GM12873 (cell line): ENCODE results near the gene MTOR.

Source experiments
- TF ChIP-seq, protein P1 (sequence below): IDR thresholded peaks from 2 replicates; pipeline ENCODE4 v1.5.1; 2012; ENCODE audit warnings: low read depth, mild to moderate bottlenecking, moderate library complexity, low read length, control low read depth; ENCODE audit not compliant: insufficient read depth; ENCODE audit errors: missing control alignments

MTOR gene

DNA sequence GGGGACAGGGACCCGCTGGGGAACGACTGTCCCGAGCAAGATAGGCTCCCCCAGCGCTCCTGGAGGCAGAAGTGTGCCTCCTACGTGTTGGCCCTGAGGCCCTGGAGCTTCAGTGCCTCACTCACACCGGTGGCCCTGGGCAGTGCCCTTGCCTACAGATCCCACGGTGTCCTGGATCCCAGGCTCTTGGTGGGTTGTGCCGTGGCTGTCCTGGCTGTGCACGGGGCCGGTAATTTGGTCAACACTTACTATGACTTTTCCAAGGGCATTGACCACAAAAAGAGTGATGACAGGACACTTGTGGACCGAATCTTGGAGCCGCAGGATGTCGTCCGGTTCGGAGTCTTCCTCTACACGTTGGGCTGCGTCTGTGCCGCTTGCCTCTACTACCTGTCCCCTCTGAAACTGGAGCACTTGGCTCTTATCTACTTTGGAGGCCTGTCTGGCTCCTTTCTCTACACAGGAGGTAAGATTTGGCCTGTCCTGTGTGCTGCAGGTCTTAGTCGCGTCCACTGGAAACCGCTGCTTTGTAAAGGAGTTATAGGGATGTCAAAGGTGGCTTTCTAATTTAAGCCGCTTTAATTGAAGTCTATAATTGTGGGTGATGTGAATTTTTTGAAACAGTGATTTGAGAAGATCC lies 11.4 kb upstream of the MTOR start:
- TF ChIP-seq, protein P1, sequence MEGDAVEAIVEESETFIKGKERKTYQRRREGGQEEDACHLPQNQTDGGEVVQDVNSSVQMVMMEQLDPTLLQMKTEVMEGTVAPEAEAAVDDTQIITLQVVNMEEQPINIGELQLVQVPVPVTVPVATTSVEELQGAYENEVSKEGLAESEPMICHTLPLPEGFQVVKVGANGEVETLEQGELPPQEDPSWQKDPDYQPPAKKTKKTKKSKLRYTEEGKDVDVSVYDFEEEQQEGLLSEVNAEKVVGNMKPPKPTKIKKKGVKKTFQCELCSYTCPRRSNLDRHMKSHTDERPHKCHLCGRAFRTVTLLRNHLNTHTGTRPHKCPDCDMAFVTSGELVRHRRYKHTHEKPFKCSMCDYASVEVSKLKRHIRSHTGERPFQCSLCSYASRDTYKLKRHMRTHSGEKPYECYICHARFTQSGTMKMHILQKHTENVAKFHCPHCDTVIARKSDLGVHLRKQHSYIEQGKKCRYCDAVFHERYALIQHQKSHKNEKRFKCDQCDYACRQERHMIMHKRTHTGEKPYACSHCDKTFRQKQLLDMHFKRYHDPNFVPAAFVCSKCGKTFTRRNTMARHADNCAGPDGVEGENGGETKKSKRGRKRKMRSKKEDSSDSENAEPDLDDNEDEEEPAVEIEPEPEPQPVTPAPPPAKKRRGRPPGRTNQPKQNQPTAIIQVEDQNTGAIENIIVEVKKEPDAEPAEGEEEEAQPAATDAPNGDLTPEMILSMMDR = no peak

DNA sequence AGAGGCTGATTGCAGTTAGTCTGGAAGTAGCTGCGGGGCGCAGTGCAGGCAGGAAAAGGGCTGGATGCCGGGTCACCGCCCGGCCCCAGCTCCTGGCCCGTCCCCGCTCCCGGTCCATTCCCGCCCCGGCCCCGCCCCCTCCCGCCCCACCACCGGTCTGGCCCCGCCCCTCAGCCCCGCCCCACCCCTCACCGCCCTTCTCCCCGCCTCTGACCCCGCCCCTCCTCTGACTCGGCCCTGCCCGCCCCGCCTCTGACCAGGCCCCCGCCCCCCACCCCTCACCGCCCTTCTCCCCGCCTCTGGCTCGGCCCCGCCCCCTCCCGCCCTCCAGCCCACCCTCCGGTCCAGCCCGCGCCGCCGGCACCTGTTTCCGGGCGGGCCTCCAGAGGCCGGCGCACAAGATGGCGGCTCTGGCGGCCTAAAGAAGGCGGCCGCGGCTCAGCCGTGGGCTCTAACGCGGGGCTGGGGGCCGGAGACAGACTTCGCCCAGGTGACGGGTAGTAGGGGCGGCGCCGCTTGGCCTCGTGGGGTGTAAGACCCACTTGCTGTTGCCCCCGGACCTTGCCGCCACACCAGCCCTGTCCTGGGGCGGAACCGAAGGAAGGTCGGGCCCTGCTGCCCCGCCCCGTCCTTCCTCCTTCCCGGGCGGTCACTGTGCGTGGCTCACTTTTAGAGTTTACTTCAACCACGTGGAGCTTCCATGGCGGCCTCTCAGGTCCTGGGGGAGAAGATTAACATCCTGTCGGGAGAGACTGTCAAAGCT lies 10.7 kb upstream of the MTOR start, which contains the start of gene UBIAD1:
Gene UBIAD1 (plus strand): TSS at position 367 of the 763 bp plus-strand sequence. CDS start 334 bp downstream, at position 701.
- TF ChIP-seq, protein P1 = no peak

DNA sequence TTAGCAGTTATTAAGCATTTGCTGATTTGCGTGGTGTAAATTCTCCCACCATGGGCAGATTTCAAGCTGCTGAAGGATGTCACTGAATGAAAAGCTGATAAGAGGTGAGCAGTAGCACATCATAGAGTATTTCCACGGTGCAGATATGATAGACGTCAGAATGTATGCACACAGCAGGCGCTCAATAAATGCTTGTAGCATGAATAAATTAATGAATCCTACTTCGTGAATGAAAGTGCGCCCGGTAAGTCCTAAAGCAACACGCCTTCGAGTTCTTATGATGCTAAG lies 10.1 kb upstream of the MTOR start:
- TF ChIP-seq, protein P1 = no peak

DNA sequence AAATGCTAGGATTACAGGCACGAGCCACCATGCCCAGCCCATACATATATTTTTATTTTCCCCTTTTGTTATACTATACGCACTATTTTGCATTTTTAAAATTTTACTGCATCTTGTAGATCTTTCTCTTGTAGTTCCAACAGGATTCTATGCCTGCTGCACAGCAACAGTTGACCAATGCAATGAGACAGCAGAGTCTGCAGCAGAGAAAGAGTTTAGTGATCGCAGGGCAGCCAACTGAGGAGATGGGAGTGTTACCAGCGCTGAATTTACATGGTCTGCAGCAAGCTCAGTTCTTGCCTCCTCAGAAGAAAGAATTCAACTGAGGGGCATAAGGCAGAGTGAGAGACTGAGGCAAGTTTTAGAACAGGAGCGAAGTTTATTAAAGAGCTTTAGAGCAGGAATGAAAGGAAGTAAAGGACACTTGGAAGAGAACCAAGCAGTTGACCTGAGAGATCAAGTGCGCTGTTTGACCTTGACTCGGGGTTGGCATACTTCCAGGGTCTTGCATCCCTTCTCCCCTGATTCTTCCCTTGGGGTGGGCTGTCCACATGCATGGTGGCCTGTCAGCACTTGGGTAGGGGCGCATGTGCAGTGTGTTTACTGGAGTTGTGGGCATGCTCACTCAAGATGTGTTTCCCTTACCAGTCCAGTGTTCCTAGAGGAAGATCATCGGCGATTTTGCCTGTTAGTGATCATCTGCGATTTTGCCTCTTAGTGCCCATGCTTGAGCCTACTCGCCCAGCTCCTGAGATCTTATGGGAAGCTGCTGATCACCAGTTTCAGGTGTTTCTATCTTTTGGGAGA lies 4.1 kb upstream of the MTOR start:
- TF ChIP-seq, protein P1 = no peak

DNA sequence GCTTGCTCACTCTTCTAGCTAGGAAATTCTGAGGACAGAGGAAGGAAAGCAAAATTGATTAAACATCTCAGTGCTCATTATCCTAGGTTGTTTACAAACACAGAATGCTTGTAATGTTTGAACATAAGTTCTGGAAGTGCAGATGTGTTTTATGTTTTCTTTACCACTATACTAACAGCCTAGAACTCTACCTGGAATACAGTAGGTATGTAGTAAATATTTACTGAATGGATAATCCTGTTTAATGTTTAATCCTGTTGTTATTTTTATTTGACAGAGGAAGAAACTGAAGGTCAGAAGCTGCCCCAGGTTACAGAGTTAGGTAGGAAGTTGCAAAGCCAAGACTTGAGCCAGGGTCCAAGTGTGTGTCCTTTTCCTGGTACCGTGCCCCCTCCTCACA lies 6.1 kb downstream of the MTOR start:
- TF ChIP-seq, protein P1 = no peak

DNA sequence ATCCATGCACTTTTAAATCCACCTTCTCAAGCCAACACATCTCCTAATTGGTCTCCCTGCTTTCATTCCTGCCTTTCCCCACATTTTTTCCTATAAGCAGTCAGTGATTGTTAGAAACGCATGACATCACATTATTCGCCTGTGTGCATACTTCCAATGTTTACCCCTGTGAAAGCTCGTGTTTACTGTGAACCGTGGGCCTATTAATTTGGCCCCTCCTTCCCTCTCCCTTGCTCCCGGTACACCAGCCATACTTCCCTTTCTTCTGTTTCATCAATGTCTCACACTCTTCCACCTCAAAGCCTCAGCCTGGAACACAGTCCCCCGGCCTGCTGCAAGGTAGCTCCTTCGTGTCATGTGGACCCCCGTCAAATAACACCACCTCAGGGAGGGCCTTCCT lies 9.1 kb downstream of the MTOR start:
- TF ChIP-seq, protein P1 = no peak

DNA sequence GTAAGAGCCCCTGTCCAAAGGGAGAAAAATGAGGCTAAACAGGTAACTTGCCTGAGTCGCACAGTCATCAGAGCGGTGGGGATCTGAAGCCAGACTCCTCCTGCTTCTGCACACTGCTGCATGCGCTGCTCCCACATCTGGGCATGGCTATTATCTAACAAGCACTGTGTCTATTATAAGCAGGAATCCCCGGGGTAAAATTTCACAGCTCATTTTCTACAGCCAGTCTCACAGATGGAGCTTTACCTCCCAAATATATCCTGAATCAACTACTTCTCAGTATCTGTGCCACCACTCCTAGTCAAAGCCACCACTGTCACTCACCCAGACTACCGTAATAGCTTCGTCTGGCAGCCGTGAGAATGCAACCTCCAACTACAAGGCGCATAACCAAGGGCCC lies 9.8 kb downstream of the MTOR start:
- TF ChIP-seq, protein P1 = no peak
